ENCODE measurements around the gene PRKCG. TPM values are rescaled to one million over a fixed set of nuclear protein-coding genes. Genes with fewer than 3 reads are reported as not detected.
A peak's percentile ranks its signal among the peaks of the same experiment; 100 is the strongest.

Gene PRKCG
- total and polyA plus RNA-seq, 4 experiments from 2014 or later = 0.06 TPM; not detected in 3

DNA sequence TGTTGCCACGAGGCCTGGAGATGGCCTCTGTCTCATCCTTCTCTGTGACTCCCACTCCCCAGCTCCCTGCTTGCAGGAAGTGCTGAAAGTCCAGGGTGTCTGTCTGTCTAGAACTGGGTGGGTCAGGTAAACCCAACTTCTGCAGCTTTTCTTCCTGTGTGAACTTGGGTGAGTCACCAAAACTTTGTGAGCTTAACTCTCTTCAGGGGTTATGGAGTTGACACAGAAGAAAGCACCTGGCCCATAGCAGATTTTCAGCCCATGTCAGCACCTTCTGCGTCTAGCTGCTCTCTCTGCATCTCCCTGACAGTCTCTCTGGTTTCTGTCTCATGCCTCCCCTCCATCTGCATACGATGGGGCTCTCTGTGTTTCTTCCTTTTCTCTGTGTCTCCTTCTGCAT, 22.9 kb downstream of the PRKCG start:
- no peak overlapping the region for H3K4me3 ChIP-seq (ENCODE audit: low read length in 2 of 2)
- Mint-ChIP-seq H3K4me1 (peaks cover 18 to 44% (median 24%) of the 10 kb centered on the region in 4 donors), H3K27ac (peak overlapping the region in 1 of 7 donors; percentile 54), H3K36me3 (peaks cover 0 to 3% of the 10 kb centered on the region in 2 donors), H3K4me3 (no peak overlapping the region), H3K27me3 (peaks cover 39 to 53% of the 10 kb centered on the region in 2 donors), H3K9me3 (peaks cover 0 to 13% (median 3%) of the 10 kb centered on the region in 8 donors)
- H3K9me3 ChIP-seq (ENCODE audit: control insufficient read depth in 1 of 2, low read length in 2 of 2) = no peaks in the 10 kb centered on the region
- ChIA-PET CTCF (ENCODE audit: partially characterized antibody) (interaction anchor here (1.0 to 1.8 kb wide), 3 partner anchors 8 to 46 kb away, joined by 3 to 5 read pairs (median 3); no protein-coding TSS in a partner anchor), POLR2A (ENCODE audit: partially characterized antibody) (interaction anchor here (0.6 kb wide), 1 partner anchor 38 kb away, joined by 3 read pairs; the partner anchor contains the start of gene MYADM)
- no peaks in the 10 kb centered on the region for H3K36me3 ChIP-seq (ENCODE audit: insufficient read depth, low read length)
- peaks cover 24% of the 10 kb centered on the region for H3K27me3 ChIP-seq (ENCODE audit: insufficient read depth, low read length)
- DNase-seq = peak in 1 of 5 donors; percentile 10
- intact Hi-C loops (cut with micrococcal nuclease) = loop anchor here (10.0 kb wide), 1 partner anchor 120 kb away; no protein-coding TSS in a partner anchor
- H3K4me1 ChIP-seq (ENCODE audit: insufficient read depth, low read length) = peaks cover 16% of the 10 kb centered on the region
- H3K27ac ChIP-seq (ENCODE audit: low read depth, low read length) = no peak overlapping the region

DNA sequence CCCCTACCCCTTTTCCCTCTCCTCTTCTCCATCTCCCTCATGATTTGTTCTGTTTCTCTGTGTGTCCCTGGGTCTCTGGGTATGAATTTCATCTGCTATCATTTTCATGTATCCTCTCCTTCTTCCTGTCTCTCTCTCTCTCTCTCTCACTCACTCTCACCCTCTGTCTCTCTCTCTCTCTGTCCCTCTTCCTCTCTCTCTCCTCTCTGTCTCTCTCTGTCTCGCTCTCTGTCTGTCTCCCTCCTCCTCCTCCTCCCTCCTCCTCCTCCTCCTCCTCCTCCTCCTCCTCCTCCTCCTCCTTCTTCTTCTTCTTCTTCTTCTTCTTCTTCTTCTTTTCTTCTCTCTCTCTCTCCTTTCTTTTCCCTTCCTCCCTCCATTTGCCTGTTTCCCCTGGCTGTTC, 23.8 kb downstream of the PRKCG start:
- CTCF ChIA-PET (ENCODE audit: partially characterized antibody) = no interaction called here
- Histone ChIP-seq H3K36me3 (ENCODE audit: insufficient read depth, low read length) (no peaks in the 10 kb centered on the region), H3K9me3 (ENCODE audit: control insufficient read depth in 1 of 2, low read length in 2 of 2) (no peaks in the 10 kb centered on the region), H3K27me3 (ENCODE audit: insufficient read depth, low read length) (peaks cover 31% of the 10 kb centered on the region), H3K4me3 (ENCODE audit: low read length in 2 of 2) (no peak overlapping the region), H3K4me1 (ENCODE audit: insufficient read depth, low read length) (peaks cover 16% of the 10 kb centered on the region), H3K27ac (ENCODE audit: low read depth, low read length) (no peak overlapping the region)
- Mint-ChIP-seq H3K4me3 (peak overlapping the region in 2 of 8 donors; percentile 17), H3K4me1 (peaks cover 19 to 44% (median 25%) of the 10 kb centered on the region in 4 donors), H3K36me3 (peaks cover 0 to 3% of the 10 kb centered on the region in 2 donors), H3K9me3 (peaks cover 0 to 13% (median 3%) of the 10 kb centered on the region in 8 donors), H3K27me3 (peaks cover 47 to 56% of the 10 kb centered on the region in 2 donors), H3K27ac (no peak overlapping the region)
- intact Hi-C loops (cut with micrococcal nuclease) = loop anchor here (10.0 kb wide), 1 partner anchor 119 kb away; no protein-coding TSS in a partner anchor
- DNase-seq = no peak
- POLR2A ChIA-PET (ENCODE audit: partially characterized antibody) = no interaction called here

DNA sequence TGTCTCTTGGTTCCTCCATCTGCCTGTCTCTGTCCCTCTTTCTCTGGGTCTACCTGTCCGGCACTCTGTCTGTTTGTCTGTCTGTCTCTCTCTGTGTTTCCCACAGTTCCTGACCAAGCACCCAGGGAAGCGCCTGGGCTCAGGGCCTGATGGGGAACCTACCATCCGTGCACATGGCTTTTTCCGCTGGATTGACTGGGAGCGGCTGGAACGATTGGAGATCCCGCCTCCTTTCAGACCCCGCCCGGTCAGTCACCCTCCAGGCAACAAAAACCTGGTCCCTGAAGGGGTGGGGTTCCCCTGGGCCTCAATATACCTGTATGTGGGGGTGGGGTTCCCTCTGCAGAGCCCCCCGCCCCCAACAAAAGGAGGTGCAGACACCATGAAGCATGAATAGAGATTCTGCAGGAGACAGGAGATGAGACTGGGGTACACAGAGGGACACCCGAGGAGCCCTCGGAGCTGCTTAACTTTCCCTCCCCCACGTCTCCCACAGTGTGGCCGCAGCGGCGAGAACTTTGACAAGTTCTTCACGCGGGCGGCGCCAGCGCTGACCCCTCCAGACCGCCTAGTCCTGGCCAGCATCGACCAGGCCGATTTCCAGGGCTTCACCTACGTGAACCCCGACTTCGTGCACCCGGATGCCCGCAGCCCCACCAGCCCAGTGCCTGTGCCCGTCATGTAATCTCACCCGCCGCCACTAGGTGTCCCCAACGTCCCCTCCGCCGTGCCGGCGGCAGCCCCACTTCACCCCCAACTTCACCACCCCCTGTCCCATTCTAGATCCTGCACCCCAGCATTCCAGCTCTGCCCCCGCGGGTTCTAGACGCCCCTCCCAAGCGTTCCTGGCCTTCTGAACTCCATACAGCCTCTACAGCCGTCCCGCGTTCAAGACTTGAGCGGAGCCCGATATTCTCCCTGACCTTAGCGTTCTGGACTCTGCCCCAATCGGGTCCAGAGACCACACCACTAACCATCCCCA, 24.5 kb downstream of the PRKCG start:
- H3K27ac Mint-ChIP-seq = peak overlapping the region in 1 of 7 donors; percentile 83
- ChIA-PET CTCF (ENCODE audit: partially characterized antibody) (no interaction called here), POLR2A (ENCODE audit: partially characterized antibody) (interaction anchor here (0.7 kb wide), 1 partner anchor 35 kb away, joined by 3 read pairs; no protein-coding TSS in a partner anchor)
- H3K4me1 ChIP-seq (ENCODE audit: insufficient read depth, low read length) = peaks cover 16% of the 10 kb centered on the region
- peak overlapping the region in 6 of 8 donors; percentile 27 to 41 (median 34) for H3K4me3 Mint-ChIP-seq
- H3K27ac ChIP-seq (ENCODE audit: low read depth, low read length) = no peak overlapping the region
- DNase-seq = peak; percentile 50 to 66 (median 56)
- H3K36me3 ChIP-seq (ENCODE audit: insufficient read depth, low read length) = no peaks in the 10 kb centered on the region
- H3K36me3 Mint-ChIP-seq = peaks cover 0 to 3% of the 10 kb centered on the region in 2 donors
- no peaks in the 10 kb centered on the region for H3K9me3 ChIP-seq (ENCODE audit: control insufficient read depth in 1 of 2, low read length in 2 of 2)
- peaks cover 0 to 11% (median 3%) of the 10 kb centered on the region in 8 donors for H3K9me3 Mint-ChIP-seq
- no peak overlapping the region for H3K4me3 ChIP-seq (ENCODE audit: low read length in 2 of 2)
- peaks cover 46 to 60% of the 10 kb centered on the region in 2 donors for H3K27me3 Mint-ChIP-seq
- H3K4me1 Mint-ChIP-seq = peaks cover 19 to 44% (median 25%) of the 10 kb centered on the region in 4 donors
- intact Hi-C loops (cut with micrococcal nuclease) = loop anchor here (10.0 kb wide), 1 partner anchor 118 kb away; no protein-coding TSS in a partner anchor
- peaks cover 35% of the 10 kb centered on the region for H3K27me3 ChIP-seq (ENCODE audit: insufficient read depth, low read length)

GRCh38 chr19:53907193-53907581, 25.2 kb downstream of the PRKCG start:
- Histone ChIP-seq H3K27ac (ENCODE audit: low read depth, low read length) (no peak overlapping the region), H3K36me3 (ENCODE audit: insufficient read depth, low read length) (no peaks in the 10 kb centered on the region), H3K4me1 (ENCODE audit: insufficient read depth, low read length) (peaks cover 16% of the 10 kb centered on the region), H3K9me3 (ENCODE audit: control insufficient read depth in 1 of 2, low read length in 2 of 2) (no peaks in the 10 kb centered on the region), H3K27me3 (ENCODE audit: insufficient read depth, low read length) (peaks cover 42% of the 10 kb centered on the region), H3K4me3 (ENCODE audit: low read length in 2 of 2) (no peak overlapping the region)
- no peak for DNase-seq
- peak overlapping the region in 4 of 8 donors; percentile 36 to 76 (median 42) for H3K4me3 Mint-ChIP-seq
- intact Hi-C loops (cut with micrococcal nuclease) = loop anchor here (10.0 kb wide), 1 partner anchor 118 kb away; no protein-coding TSS in a partner anchor
- peaks cover 19 to 44% (median 25%) of the 10 kb centered on the region in 4 donors for H3K4me1 Mint-ChIP-seq
- ChIA-PET POLR2A (ENCODE audit: partially characterized antibody) (interaction anchor here (0.7 kb wide), 1 partner anchor 36 kb away, joined by 3 read pairs; no protein-coding TSS in a partner anchor), CTCF (ENCODE audit: partially characterized antibody) (no interaction called here)
- H3K36me3 Mint-ChIP-seq = peaks cover 0 to 3% of the 10 kb centered on the region in 2 donors
- peaks cover 0 to 11% (median 3%) of the 10 kb centered on the region in 8 donors for H3K9me3 Mint-ChIP-seq
- peaks cover 47 to 67% of the 10 kb centered on the region in 2 donors for H3K27me3 Mint-ChIP-seq
- H3K27ac Mint-ChIP-seq = no peak overlapping the region

- ChIA-PET CTCF (ENCODE audit: partially characterized antibody) (no interaction called here), POLR2A (ENCODE audit: partially characterized antibody) (interaction anchor here (0.7 kb wide), 1 partner anchor 36 kb away, joined by 3 read pairs; no protein-coding TSS in a partner anchor)
- H3K36me3 Mint-ChIP-seq = peaks cover 0 to 3% of the 10 kb centered on the region in 2 donors
- H3K4me1 Mint-ChIP-seq = peaks cover 19 to 44% (median 25%) of the 10 kb centered on the region in 4 donors
- DNase-seq = no peak
- intact Hi-C loops (cut with micrococcal nuclease) = loop anchor here (10.0 kb wide), 1 partner anchor 117 kb away; no protein-coding TSS in a partner anchor
- Histone ChIP-seq H3K4me3 (ENCODE audit: low read length in 2 of 2) (no peak overlapping the region), H3K9me3 (ENCODE audit: control insufficient read depth in 1 of 2, low read length in 2 of 2) (no peaks in the 10 kb centered on the region), H3K36me3 (ENCODE audit: insufficient read depth, low read length) (no peaks in the 10 kb centered on the region), H3K27ac (ENCODE audit: low read depth, low read length) (no peak overlapping the region), H3K27me3 (ENCODE audit: insufficient read depth, low read length) (peaks cover 42% of the 10 kb centered on the region), H3K4me1 (ENCODE audit: insufficient read depth, low read length) (peaks cover 16% of the 10 kb centered on the region)
- peak overlapping the region in 1 of 7 donors; percentile 64 for H3K27ac Mint-ChIP-seq
- H3K9me3 Mint-ChIP-seq = peaks cover 0 to 11% (median 3%) of the 10 kb centered on the region in 8 donors
- peaks cover 47 to 69% of the 10 kb centered on the region in 2 donors for H3K27me3 Mint-ChIP-seq
- H3K4me3 Mint-ChIP-seq = peak overlapping the region in 6 of 8 donors; percentile 23 to 76 (median 41)
Measured at GRCh38 chr19:53907690-53908089, 25.7 kb downstream of the PRKCG start.

DNA sequence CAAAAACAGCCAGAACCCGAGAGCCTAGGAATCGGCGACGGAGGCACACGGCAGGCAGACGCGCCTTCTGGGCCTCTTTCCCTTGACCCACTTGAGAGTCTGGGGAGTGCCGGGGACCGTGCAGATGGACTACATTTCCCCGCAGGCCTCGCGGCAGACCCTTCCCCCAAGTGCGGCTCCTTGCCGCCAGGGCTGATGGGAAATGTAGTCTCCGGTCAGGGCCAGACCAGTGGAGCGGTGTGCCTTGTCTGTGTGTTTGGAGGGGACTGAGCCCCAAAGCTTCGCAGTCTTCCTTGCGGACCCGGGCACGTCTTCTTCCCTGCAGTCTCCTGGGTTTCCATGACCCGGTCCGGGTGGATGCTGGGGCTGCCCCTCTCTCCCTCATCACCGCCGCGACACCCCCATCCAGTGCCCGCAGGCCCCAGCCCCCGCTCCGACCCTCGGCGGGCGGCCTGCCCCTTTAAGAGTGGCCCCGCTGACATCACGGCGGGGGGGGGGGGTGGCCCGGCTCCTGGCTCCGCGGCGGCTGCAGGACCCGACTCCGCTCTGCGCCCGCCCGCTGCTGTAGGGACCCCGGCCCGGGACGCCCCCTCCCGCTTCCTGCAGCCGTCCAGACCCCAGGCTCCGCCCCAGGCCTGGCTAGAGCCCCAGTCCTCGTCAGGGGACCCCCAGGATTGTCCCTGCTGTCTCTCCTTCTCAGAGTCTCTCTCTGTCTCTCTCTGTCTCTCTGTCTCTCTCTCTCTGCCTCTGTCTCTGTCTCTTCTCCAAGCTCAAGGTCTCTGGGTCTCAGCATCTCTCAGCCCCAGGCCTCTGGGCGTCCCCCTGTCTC, 26.3 kb downstream of the PRKCG start:
- H3K27me3 ChIP-seq (ENCODE audit: insufficient read depth, low read length) = peaks cover 42% of the 10 kb centered on the region
- H3K9me3 ChIP-seq (ENCODE audit: control insufficient read depth in 1 of 2, low read length in 2 of 2) = no peaks in the 10 kb centered on the region
- no peak overlapping the region for H3K4me3 ChIP-seq (ENCODE audit: low read length in 2 of 2)
- H3K4me1 ChIP-seq (ENCODE audit: insufficient read depth, low read length) = peaks cover 16% of the 10 kb centered on the region
- no peaks in the 10 kb centered on the region for H3K36me3 ChIP-seq (ENCODE audit: insufficient read depth, low read length)
- Mint-ChIP-seq H3K27me3 (peaks cover 45 to 64% of the 10 kb centered on the region in 2 donors), H3K27ac (peak overlapping the region in 3 of 7 donors; percentile 29 to 84 (median 48)), H3K9me3 (peaks cover 0 to 8% (median 2%) of the 10 kb centered on the region in 8 donors), H3K36me3 (peaks cover 0 to 3% of the 10 kb centered on the region in 2 donors), H3K4me3 (peak overlapping the region in 7 of 8 donors; percentile 31 to 76 (median 62)), H3K4me1 (peaks cover 17 to 39% (median 25%) of the 10 kb centered on the region in 4 donors)
- intact Hi-C loops (cut with micrococcal nuclease) = loop anchor here (10.0 kb wide), 1 partner anchor 116 kb away; no protein-coding TSS in a partner anchor
- CTCF ChIA-PET (ENCODE audit: partially characterized antibody) = no interaction called here
- peak in 3 of 5 donors; percentile 21 to 38 (median 26) for DNase-seq
- POLR2A ChIA-PET (ENCODE audit: partially characterized antibody) = no interaction called here
- H3K27ac ChIP-seq (ENCODE audit: low read depth, low read length) = no peak overlapping the region
